SU-DHL-6 (cell line): ENCODE results near the gene CARD11.

Experiments
- H2AFZ ChIP-seq: fragments of 200-600 bp; sonication (generic); 2 replicates; pipeline ENCODE4 v1.6.1; 2014; ENCODE audit warnings: low read depth, mild to moderate bottlenecking, moderate library complexity, mixed read lengths, antibody characterized with exemption, low read length; ENCODE audit not compliant: severe bottlenecking
- H3F3A ChIP-seq: fragments of 200-600 bp; shearing (Covaris generic); 2 replicates; pipeline ENCODE4 v1.6.0; 2016; ENCODE audit warnings: antibody characterized with exemption, mild to moderate bottlenecking; ENCODE audit not compliant: insufficient read depth
- H3K27ac ChIP-seq: fragments of 200-600 bp; sonication (generic); 2 replicates; pipeline ENCODE4 v1.5.1; 2016; ENCODE audit warnings: low read depth, mild to moderate bottlenecking, low read length, moderate library complexity, mixed read lengths
- H3K27me3 ChIP-seq: fragments of 200-600 bp; sonication (generic), shearing (Covaris generic); 2 replicates; pipeline ENCODE4 v1.6.0; 2014; ENCODE audit warnings: mild to moderate bottlenecking, low read length
- H3K36me3 ChIP-seq: fragments of 200-600 bp; sonication (generic); 2 replicates; pipeline ENCODE4 v1.6.1; 2014; ENCODE audit warnings: mild to moderate bottlenecking, low read length, mixed read lengths
- H3K4me2 ChIP-seq: fragments of 300-600, 200-600 bp; shearing (Covaris generic), sonication (generic); 2 replicates; pipeline ENCODE4 v1.6.0; 2014; ENCODE audit warnings: low read length, low read depth, mild to moderate bottlenecking; ENCODE audit not compliant: poor library complexity, severe bottlenecking
- H3K4me3 ChIP-seq: fragments of 200-600 bp; sonication (generic); 2 replicates; pipeline ENCODE4 v1.5.1; 2014; ENCODE audit warnings: antibody characterized with exemption, low read length, mild to moderate bottlenecking, mixed read lengths; ENCODE audit not compliant: insufficient read depth, poor library complexity, severe bottlenecking
- H3K79me2 ChIP-seq: fragments of 200-600 bp; sonication (generic); 2 replicates; pipeline ENCODE4 v1.6.1; 2014; ENCODE audit warnings: mild to moderate bottlenecking, low read length, moderate library complexity; ENCODE audit not compliant: insufficient read depth
- H3K9ac ChIP-seq: fragments of 200-600 bp; sonication (generic); 2 replicates; pipeline ENCODE4 v1.7.0; 2014; ENCODE audit warnings: mild to moderate bottlenecking, low read length
- H3K9me2 ChIP-seq: fragments of 200-600 bp; sonication (generic); replicated peaks from 2 replicates; pipeline ENCODE4 v1.6.1; 2014; ENCODE audit warnings: low read length; ENCODE audit not compliant: insufficient read depth
- H3K9me3 ChIP-seq: fragments of 200-600 bp; sonication (generic); 2 replicates; pipeline ENCODE4 v1.6.1; 2014; ENCODE audit warnings: low read length, mixed read lengths; ENCODE audit not compliant: insufficient read depth
- H4K20me1 ChIP-seq: fragments of 200-600 bp; sonication (generic); 2 replicates; pipeline ENCODE4 v1.6.1; 2014; ENCODE audit warnings: low read depth, mild to moderate bottlenecking, antibody characterized with exemption, low read length, moderate library complexity, mixed read lengths
- EZH2phosphoT487 ChIP-seq: fragments of 200-600 bp; sonication (generic), shearing (Covaris generic); conservative IDR thresholded peaks from 2 replicates; pipeline ENCODE4 v1.6.1; 2018; ENCODE audit warnings: mild to moderate bottlenecking, antibody characterized with exemption, low read length, moderate library complexity, mixed read lengths
- TF ChIP-seq, protein P1 (sequence below): fragments of 200-600 bp; sonication (generic); IDR thresholded peaks from one replicate; pipeline ENCODE4 v1.5.1; 2017; ENCODE audit warnings: antibody characterized with exemption, mild to moderate bottlenecking, low read length, moderate library complexity; ENCODE audit not compliant: insufficient read depth, poor library complexity, severe bottlenecking

Gene CARD11

GRCh38 chr7:2922866-2923265 is 120.8 kb downstream of the CARD11 start:
- Histone ChIP-seq H3K27ac (no peak overlapping the region), H2AFZ (no peak overlapping the region), H3K79me2 (no peaks in the 10 kb centered on the region), H3F3A (no peaks in the 10 kb centered on the region), H3K4me3 (no peak overlapping the region), H3K9me2 (no peaks in the 10 kb centered on the region), H3K9ac (no peak overlapping the region), H3K9me3 (no peaks in the 10 kb centered on the region), H3K4me2 (no peak overlapping the region), H4K20me1 (no peaks in the 10 kb centered on the region), H3K36me3 (peaks cover 15% of the 10 kb centered on the region), H3K27me3 (no peaks in the 10 kb centered on the region)
- no peak for TF ChIP-seq EZH2phosphoT487
- TF ChIP-seq, protein P1, sequence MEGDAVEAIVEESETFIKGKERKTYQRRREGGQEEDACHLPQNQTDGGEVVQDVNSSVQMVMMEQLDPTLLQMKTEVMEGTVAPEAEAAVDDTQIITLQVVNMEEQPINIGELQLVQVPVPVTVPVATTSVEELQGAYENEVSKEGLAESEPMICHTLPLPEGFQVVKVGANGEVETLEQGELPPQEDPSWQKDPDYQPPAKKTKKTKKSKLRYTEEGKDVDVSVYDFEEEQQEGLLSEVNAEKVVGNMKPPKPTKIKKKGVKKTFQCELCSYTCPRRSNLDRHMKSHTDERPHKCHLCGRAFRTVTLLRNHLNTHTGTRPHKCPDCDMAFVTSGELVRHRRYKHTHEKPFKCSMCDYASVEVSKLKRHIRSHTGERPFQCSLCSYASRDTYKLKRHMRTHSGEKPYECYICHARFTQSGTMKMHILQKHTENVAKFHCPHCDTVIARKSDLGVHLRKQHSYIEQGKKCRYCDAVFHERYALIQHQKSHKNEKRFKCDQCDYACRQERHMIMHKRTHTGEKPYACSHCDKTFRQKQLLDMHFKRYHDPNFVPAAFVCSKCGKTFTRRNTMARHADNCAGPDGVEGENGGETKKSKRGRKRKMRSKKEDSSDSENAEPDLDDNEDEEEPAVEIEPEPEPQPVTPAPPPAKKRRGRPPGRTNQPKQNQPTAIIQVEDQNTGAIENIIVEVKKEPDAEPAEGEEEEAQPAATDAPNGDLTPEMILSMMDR, result no peak

- H3K9me2 ChIP-seq, result no peaks in the 10 kb centered on the region
- no peaks in the 10 kb centered on the region for H3K27me3 ChIP-seq
- no peaks in the 10 kb centered on the region for H4K20me1 ChIP-seq
- H3K4me3 ChIP-seq, result no peak overlapping the region
- H3K4me2 ChIP-seq, result no peak overlapping the region
- no peak overlapping the region for H2AFZ ChIP-seq
- H3K27ac ChIP-seq, result no peak overlapping the region
- peaks cover 15% of the 10 kb centered on the region for H3K36me3 ChIP-seq
- H3K9me3 ChIP-seq, result no peaks in the 10 kb centered on the region
- TF ChIP-seq EZH2phosphoT487, result no peak
- TF ChIP-seq, protein P1, result no peak
- H3K9ac ChIP-seq, result no peak overlapping the region
- no peaks in the 10 kb centered on the region for H3F3A ChIP-seq
- H3K79me2 ChIP-seq, result no peaks in the 10 kb centered on the region
These were observed 121.3 kb downstream of the CARD11 start for GRCh38 chr7:2922348-2922691.

- no peak for TF ChIP-seq EZH2phosphoT487
- TF ChIP-seq, protein P1, result peak; percentile 21
These were observed 121.9 kb downstream of the CARD11 start for GRCh38 chr7:2921653-2922347.

More at GRCh38 chr7:2921653-2922347, 121.9 kb downstream of the CARD11 start:
- H3K27me3 ChIP-seq, result no peaks in the 10 kb centered on the region
- no peak overlapping the region for H3K27ac ChIP-seq
- H4K20me1 ChIP-seq, result no peaks in the 10 kb centered on the region
- H3K9me2 ChIP-seq, result no peaks in the 10 kb centered on the region
- H3K9ac ChIP-seq, result no peak overlapping the region
- no peak overlapping the region for H3K4me2 ChIP-seq
- H3K79me2 ChIP-seq, result no peaks in the 10 kb centered on the region
- no peaks in the 10 kb centered on the region for H3K9me3 ChIP-seq
- H3K4me3 ChIP-seq, result no peak overlapping the region
- H3F3A ChIP-seq, result no peaks in the 10 kb centered on the region
- peaks cover 15% of the 10 kb centered on the region for H3K36me3 ChIP-seq
- no peak overlapping the region for H2AFZ ChIP-seq
